ENCODE data around the gene MGAT5.

DNA sequence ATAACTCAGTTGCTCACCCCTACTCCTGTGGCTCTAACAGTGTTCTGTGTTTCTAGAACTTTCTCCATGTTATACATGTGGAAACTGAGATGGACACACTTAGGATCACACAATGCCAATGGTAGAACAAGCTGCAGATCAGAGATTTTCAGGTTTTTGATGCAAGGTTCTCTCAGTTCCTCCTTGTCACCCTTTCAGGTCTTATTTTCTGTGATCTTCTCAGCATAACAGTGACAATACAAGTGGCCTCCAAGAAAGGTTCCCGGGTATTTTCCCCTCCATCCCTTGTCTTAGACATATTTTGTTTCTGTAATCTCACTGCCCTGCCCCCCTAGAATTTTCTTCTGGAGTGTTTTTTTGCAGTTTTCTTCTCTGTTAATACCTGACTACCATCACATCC, 6.2 kb upstream of the MGAT5 start:
- TF ChIP-seq, protein P1, sequence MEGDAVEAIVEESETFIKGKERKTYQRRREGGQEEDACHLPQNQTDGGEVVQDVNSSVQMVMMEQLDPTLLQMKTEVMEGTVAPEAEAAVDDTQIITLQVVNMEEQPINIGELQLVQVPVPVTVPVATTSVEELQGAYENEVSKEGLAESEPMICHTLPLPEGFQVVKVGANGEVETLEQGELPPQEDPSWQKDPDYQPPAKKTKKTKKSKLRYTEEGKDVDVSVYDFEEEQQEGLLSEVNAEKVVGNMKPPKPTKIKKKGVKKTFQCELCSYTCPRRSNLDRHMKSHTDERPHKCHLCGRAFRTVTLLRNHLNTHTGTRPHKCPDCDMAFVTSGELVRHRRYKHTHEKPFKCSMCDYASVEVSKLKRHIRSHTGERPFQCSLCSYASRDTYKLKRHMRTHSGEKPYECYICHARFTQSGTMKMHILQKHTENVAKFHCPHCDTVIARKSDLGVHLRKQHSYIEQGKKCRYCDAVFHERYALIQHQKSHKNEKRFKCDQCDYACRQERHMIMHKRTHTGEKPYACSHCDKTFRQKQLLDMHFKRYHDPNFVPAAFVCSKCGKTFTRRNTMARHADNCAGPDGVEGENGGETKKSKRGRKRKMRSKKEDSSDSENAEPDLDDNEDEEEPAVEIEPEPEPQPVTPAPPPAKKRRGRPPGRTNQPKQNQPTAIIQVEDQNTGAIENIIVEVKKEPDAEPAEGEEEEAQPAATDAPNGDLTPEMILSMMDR (IDR thresholded peaks at IDR 0.05): no peak
- TF ChIP-seq POLR2A (IDR thresholded peaks at IDR 0.05): no peak
